NB4 (cell line): Measurements from ENCODE around the gene TENT4B.

Experiments used
- DNase-seq: peaks from one replicate; pipeline ENCODE4 v3.0.0; 2010; ENCODE audit warnings: low read depth
- H3K4me3 ChIP-seq: one replicate; pipeline ENCODE4 v1.5.1; 2011; ENCODE audit warnings: mild to moderate bottlenecking, low read depth, low read length, moderate library complexity
- MYC ChIP-seq: IDR thresholded peaks from 2 replicates; pipeline ENCODE4 v1.6.1; 2011; ENCODE audit warnings: low read depth, low read length
- POLR2A ChIP-seq: IDR thresholded peaks from 2 replicates; pipeline ENCODE4 v1.6.1; 2011; ENCODE audit warnings: mild to moderate bottlenecking; ENCODE audit not compliant: insufficient read length; ENCODE audit errors: extremely low read depth
- TF ChIP-seq, protein P1 (sequence below): IDR thresholded peaks from one replicate; pipeline ENCODE4 v1.5.1; 2012; ENCODE audit warnings: low read depth, low read length
- TF ChIP-seq, protein P2 (sequence below): IDR thresholded peaks from 2 replicates; pipeline ENCODE4 v1.6.1; 2011; ENCODE audit warnings: low read depth, low read length

TENT4B gene

DNA sequence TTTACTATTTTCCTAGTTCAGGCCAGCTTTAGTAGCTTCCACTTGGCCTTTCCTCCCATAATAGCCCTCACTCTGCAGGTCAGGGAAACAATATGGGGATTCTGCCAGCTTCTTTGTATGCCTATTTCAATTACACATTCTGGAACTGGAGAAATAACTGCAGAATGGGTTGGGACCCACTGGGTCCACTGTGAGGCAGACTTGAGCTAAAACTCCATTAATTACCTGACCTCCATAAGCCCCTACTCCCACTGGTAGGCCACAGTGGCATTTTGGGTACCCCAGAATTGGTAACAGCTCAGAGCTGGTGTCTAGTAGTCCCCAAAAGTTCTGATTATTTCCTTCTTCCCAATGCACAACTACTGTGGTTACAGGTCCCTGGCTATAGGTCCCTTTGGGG is 16.7 kb upstream of the TENT4B start:
- TF ChIP-seq MYC (no peak), POLR2A (no peak)
- TF ChIP-seq, protein P1, sequence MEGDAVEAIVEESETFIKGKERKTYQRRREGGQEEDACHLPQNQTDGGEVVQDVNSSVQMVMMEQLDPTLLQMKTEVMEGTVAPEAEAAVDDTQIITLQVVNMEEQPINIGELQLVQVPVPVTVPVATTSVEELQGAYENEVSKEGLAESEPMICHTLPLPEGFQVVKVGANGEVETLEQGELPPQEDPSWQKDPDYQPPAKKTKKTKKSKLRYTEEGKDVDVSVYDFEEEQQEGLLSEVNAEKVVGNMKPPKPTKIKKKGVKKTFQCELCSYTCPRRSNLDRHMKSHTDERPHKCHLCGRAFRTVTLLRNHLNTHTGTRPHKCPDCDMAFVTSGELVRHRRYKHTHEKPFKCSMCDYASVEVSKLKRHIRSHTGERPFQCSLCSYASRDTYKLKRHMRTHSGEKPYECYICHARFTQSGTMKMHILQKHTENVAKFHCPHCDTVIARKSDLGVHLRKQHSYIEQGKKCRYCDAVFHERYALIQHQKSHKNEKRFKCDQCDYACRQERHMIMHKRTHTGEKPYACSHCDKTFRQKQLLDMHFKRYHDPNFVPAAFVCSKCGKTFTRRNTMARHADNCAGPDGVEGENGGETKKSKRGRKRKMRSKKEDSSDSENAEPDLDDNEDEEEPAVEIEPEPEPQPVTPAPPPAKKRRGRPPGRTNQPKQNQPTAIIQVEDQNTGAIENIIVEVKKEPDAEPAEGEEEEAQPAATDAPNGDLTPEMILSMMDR, result no peak
- TF ChIP-seq, protein P2, sequence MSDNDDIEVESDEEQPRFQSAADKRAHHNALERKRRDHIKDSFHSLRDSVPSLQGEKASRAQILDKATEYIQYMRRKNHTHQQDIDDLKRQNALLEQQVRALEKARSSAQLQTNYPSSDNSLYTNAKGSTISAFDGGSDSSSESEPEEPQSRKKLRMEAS, result no peak
- DNase-seq, result no peak
- no peak overlapping the region for H3K4me3 ChIP-seq

DNA sequence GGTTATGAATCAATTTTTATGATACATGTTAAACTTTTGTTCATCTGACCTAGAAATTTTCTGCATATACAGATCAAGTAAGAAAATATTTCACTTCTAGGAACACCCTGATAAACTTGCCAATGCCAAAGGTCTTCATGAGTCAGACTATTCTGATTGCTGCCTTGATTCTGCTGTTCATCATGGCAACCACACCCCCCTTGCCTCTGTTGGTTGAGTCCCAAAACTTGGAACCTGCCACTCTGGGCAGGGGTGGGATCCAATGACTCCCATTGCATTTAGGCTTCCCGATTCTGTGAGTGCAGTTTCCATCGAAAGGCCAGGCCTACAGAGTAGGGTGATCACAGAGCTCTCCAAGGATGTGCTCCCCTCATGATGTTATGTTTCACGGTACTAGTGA is 15.8 kb upstream of the TENT4B start:
- DNase-seq, result no peak
- H3K4me3 ChIP-seq, result no peak overlapping the region
- TF ChIP-seq, protein P1, result no peak
- TF ChIP-seq, protein P2, result no peak
- TF ChIP-seq POLR2A (no peak), MYC (no peak)

DNA sequence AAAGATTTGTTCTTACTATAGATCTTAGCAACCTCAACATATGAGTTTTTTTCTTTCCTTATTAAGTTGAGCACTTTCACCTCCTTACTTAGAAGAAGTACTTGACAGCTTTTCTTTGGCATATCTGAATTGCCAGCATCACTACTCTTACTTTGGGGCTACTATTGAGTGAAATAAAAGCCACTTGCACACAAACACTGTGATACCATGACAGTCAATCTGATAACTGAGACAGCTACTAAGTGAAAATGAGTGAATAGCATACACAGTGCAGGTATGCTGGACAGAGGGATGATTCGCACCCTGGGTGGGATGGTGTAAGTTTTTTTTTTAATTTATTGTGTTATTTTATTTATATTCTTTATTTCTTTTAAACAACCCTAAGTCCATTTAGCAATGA is 13.5 kb upstream of the TENT4B start:
- no peak overlapping the region for H3K4me3 ChIP-seq
- TF ChIP-seq, protein P1, result no peak
- TF ChIP-seq MYC (no peak), POLR2A (no peak)
- TF ChIP-seq, protein P2, result no peak
- no peak for DNase-seq

DNA sequence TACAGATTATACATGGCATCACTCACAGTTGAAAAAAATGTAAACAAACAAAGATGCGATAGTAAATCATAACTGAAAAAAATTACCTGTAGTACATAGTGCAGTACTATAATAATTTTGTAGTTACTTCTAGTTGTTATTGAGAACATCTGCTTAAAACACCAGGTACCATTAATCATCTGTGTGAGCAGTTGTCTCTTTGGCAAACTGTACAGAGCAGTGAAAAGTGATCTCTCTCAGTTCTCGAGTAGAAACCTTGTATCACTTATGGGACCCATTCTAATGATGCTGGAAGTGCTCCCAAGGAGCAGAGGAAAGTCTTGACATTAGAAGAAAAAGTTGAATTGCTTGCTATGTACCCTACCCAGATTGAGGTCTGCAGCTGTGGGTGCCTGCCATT is 8.9 kb upstream of the TENT4B start:
- no peak for DNase-seq
- H3K4me3 ChIP-seq, result no peak overlapping the region
- TF ChIP-seq POLR2A, result no peak
- TF ChIP-seq, protein P1, result no peak
- TF ChIP-seq MYC, result no peak
- TF ChIP-seq, protein P2, result no peak

DNA sequence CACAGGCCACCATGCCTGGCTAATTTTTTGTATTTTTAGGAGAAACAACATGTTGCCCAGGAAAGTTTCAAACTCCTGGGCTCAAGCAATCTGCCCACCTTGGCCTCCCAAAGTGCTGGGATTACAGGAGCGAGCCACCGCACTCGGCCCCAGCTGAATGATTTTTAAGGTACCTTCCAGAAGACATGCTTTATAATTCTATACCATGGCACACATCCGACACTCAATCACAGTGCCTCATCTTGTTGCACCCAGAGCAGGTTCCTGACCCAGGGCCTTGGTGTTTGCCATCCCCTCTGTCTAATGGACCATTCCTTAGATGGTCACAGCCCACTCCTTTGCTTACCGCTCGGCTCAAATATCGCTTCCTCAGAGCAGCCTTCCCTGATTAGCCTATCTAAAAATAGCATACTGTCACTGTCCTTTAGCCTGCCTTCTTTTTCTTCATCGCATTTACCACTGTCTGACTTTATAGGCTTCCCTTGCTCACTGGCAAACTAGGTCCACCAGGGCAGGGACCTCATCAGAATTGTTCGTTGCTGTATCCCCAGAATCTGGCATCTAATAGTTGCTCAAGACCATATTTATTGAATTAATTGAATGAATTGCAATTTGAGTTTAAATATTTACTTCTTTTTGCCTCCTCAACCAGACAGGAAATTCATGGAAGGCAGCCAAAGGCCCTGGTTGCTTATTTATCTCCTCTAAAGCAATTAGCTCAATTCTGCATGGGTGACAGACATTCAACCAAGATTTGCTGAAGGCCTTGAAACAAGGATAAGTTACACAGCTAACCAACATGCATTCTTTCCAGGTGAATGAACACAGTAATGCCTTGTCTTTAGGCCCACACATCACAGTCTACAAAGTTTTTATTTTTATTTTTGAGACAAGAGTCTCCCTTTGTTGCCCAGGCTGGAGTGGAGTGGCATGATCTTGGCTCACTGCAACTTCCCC is 6.3 kb upstream of the TENT4B start:
- DNase-seq, result no peak
- TF ChIP-seq, protein P2, result no peak
- TF ChIP-seq MYC (no peak), POLR2A (no peak)
- TF ChIP-seq, protein P1, result no peak
- H3K4me3 ChIP-seq, result no peak overlapping the region
